Right renal cortex interstitium (tissue), 3 donors: ENCODE data around the gene APOC3. TPM values are rescaled to one million over a fixed set of nuclear protein-coding genes. Genes with fewer than 3 reads are reported as not detected.
"Not testable (repeated sequence)": the region's sequence is repeated elsewhere in the genome, so short reads cannot be mapped to it uniquely, and the experiment has no call there.

Source experiments
- DNase-seq, 3 donors: peaks; one replicate each; pipeline ENCODE4 v3.0.0-alpha.2; 2013; ENCODE audit warnings: low read depth in 3 of 3, low spot score in 2 of 3
- polyA plus RNA-seq, 3 donors: library from polyadenylated mRNA; unstranded; fragments of 120-200 nt; gene quantifications; one replicate each; pipeline ENCODE4 v1.2.1, GENCODE V29; 2013; ENCODE audit not compliant: insufficient read length in 3 of 3

APOC3 gene
- polyA plus RNA-seq, 3 donors = 3.7 to 10.2 (median 7.1) TPM

GRCh38 chr11:116828632-116829524 is 829 bp upstream of the APOC3 start:
- no peak for DNase-seq

- no peak for DNase-seq
Measured at GRCh38 chr11:116830184-116830912, 641 bp downstream of the APOC3 start.

DNA sequence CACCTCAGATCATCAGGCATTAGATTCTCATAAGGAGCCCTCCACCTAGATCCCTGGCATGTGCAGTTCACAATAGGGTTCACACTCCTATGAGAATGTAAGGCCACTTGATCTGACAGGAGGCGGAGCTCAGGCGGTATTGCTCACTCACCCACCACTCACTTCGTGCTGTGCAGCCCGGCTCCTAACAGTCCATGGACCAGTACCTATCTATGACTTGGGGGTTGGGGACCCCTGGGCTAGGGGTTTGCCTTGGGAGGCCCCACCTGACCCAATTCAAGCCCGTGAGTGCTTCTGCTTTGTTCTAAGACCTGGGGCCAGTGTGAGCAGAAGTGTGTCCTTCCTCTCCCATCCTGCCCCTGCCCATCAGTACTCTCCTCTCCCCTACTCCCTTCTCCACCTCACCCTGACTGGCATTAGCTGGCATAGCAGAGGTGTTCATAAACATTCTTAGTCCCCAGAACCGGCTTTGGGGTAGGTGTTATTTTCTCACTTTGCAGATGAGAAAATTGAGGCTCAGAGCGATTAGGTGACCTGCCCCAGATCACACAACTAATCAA is 2.2 kb downstream of the APOC3 start:
- DNase-seq = no peak

- DNase-seq = no peak
Measured at GRCh38 chr11:116832350-116833290, 2.9 kb downstream of the APOC3 start.

GRCh38 chr11:116833491-116833815 is 3.7 kb downstream of the APOC3 start:
- no peak for DNase-seq

- no peak for DNase-seq
Measured at GRCh38 chr11:116833816-116834534, 4.3 kb downstream of the APOC3 start.

GRCh38 chr11:116834535-116835041 is 4.9 kb downstream of the APOC3 start:
- DNase-seq = not testable (repeated sequence)

- DNase-seq = no peak
Measured at GRCh38 chr11:116835042-116835772, 5.5 kb downstream of the APOC3 start.

- peak; percentile 80 to 83 (median 81) for DNase-seq
Measured at GRCh38 chr11:116835791-116836631, 6.3 kb downstream of the APOC3 start.

DNA sequence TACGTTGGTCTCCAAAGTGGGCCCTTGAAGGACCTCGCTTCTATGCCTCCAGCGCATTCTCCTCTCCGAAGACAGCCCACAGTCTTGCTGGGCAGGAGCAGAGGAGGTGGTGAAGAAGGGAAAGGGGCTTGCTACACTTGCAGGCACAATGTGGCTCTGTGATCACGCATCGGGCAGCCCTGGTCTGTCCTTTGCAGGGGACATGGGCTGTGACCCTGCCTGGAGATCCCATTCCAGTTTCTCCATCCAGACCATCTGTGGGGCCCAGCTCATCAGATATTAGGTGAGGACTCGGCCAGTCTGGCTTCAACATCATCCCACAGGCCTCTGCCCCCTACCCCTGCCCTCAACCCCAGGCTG is 6.9 kb downstream of the APOC3 start:
- no peak for DNase-seq

DNA sequence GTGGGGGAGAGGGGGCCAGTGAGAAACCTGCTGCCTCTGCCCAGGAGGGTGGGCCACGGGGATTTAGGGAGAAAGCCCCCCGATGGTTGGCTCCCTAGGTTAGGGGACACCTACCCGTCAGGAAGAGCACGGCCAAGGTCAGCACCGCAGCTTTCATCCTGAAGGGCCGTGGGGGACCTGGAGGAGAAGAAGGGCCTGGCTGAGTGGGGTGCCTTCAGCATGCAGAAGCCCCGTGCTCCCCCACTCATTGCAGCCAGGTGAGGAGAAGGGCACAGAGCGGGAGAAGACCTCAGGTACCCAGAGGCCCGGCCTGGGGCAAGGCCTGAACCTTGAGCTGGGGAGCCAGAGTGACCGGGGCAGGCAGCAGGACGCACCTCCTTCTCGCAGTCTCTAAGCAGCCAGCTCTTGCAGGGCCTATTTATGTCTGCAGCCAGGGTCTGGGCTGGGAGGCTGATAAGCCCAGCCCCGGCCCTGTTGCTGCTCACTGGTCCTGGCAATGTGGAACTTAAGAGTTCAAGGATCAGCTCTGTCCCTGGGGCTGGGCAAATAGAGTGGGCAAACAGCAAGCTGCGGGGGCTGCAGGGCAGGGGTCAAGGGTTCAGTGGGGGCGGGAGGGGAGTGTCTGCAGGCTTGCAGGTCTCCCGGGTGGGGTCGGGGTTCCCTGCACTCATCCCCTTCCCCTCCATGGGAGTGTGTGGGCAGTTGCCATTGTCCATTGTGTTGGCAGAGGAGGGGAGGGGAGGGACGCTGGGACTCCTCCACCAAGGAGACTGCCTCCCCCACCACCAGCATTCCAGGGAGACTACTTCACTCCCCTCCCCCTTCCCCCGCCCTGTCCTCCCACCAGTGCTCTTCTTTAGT is 7.8 kb downstream of the APOC3 start, which contains the start of gene APOA1:
Gene APOA1 (minus strand): TSS at position 392 of the 861 bp plus-strand sequence. CDS start 235 bp downstream, at position 157.
- no peak for DNase-seq

- DNase-seq = no peak
Measured at GRCh38 chr11:116838321-116839084, 8.8 kb downstream of the APOC3 start.

- no peak for DNase-seq
Measured at GRCh38 chr11:116840224-116840745, 10.6 kb downstream of the APOC3 start.

GRCh38 chr11:116840746-116841296 is 11.1 kb downstream of the APOC3 start:
- DNase-seq = no peak

DNA sequence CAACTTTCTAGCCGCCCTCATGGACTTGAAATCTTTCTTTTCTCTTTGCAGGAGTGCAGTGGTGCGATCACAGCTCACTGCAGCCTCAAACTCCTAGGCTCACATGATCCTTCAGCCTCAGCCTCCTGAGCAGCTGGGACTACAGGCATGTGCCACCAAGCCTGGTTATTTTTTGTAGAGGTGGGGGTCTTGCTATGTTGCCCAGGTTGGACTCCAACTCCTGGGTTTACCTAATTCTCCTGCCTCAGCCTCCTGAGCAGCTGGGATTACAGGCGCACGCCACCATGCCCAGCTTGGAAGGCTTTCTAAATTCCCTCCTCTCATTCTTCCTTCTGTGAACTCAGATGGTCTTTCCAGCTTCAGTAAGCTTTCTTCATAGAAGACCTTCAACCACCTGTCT is 12.4 kb downstream of the APOC3 start:
- no peak for DNase-seq

DNA sequence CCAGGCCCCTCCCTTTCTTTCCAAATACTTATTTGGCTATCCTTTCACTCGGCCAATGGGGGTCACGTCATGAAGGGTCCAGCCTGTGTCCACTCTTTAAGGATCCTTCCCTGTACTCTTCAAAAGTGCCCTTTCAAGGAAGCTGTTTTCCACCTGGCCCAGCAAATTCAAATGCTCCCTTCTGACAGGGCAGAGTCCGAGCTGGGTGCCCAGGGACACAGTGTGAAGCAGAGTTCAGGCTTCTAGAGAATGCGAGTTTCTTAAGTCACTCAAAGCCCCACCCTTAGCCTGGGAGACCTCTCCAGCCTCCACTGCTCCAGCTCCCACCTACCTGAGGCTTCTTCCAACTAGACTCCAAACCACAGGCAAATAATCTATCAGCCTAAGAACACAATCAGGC is 13.2 kb downstream of the APOC3 start:
- no peak for DNase-seq
